Measurements from ENCODE around the gene TCF4.

Gene TCF4

DNA sequence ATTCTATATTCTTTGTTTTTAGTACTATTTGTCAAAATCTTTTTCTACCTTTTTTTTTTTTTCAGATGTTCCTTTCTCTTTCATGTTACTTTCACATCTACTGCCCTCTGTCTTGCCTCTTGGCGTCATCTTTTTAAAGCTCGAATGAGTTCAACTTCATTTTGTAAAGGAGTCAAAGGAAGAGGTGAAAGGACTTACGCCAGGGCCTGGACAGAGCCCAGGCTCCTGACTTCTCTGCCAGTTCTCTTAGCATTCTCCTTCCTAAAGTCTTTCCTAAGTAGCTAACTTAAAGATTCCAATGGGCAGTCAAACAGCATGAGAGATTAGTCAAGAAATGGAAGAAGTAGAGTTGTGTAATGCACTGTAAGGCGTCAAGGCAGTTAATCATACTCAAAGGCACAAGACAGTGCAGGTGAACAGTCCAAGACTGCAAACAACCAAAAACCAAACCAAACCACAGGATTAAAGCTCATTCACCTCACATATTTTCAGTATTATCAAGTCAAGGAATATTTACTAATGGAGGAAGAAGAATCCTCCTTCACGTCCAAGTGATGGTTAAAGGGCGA, 301.7 kb downstream of the TCF4 start:
- no peaks in the 10 kb centered on the region for H3K4me1 ChIP-seq (ENCODE audit: control insufficient read depth, insufficient read depth, low read length, poor library complexity, severe bottlenecking)
- DNase-seq: no peak
- no peaks in the 10 kb centered on the region for H3K9me3 ChIP-seq (ENCODE audit: control insufficient read depth, low read length)
- H3K36me3 ChIP-seq (ENCODE audit: control insufficient read depth, insufficient read depth, low read length): no peaks in the 10 kb centered on the region
- no peaks in the 10 kb centered on the region for H3K27me3 ChIP-seq (replicated peaks; ENCODE audit: control insufficient read depth, insufficient read depth, low read length, poor library complexity, severe bottlenecking)
- no peak overlapping the region for H3K4me3 ChIP-seq (ENCODE audit: insufficient read depth, low read depth, low read length, poor library complexity, severe bottlenecking)
- no peak overlapping the region for H3K27ac ChIP-seq (ENCODE audit: insufficient read depth, low read length, poor library complexity, severe bottlenecking)

DNA sequence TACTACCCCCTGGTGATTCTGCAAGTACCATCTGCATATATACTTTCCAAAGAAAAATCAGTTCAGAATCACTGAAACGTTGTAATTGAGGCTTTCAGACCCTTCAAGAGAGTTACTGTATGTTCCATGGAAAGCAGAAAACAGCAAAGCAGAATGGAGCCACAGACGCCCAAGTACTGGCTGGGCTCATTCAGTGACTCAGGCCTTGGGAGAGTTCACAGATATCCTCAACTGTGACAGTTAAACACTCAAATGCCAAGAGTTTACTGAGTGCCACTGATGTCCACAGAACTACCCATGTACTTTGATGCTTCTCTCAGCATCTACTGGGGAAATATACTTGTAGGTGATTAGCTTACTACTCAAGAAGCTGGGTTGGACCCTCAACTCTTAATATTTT, 303.4 kb downstream of the TCF4 start:
- H3K36me3 ChIP-seq (ENCODE audit: control insufficient read depth, insufficient read depth, low read length): no peaks in the 10 kb centered on the region
- H3K9me3 ChIP-seq (ENCODE audit: control insufficient read depth, low read length): no peaks in the 10 kb centered on the region
- H3K4me3 ChIP-seq (ENCODE audit: insufficient read depth, low read depth, low read length, poor library complexity, severe bottlenecking): no peak overlapping the region
- no peak overlapping the region for H3K27ac ChIP-seq (ENCODE audit: insufficient read depth, low read length, poor library complexity, severe bottlenecking)
- DNase-seq: no peak
- H3K27me3 ChIP-seq (replicated peaks; ENCODE audit: control insufficient read depth, insufficient read depth, low read length, poor library complexity, severe bottlenecking): no peaks in the 10 kb centered on the region
- no peaks in the 10 kb centered on the region for H3K4me1 ChIP-seq (ENCODE audit: control insufficient read depth, insufficient read depth, low read length, poor library complexity, severe bottlenecking)

DNA sequence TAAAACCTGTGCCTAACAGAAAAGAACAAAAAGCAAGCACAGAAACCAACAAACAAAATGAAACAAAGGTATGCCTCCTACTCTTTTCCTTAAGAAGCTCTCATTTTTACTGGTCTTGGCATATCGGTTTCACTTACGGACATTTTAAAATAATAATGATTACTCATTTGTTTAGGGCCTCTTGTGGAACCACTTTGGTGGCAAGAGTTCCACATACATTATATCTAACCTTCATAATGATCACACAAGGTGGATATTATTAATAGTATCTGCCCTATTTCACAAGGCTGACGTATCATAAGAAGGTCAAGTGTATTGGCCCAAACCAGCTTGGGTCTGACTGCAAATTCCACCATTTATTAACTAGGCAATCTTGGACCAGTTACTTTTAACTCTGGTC, 304.7 kb downstream of the TCF4 start:
- H3K27me3 ChIP-seq (replicated peaks; ENCODE audit: control insufficient read depth, insufficient read depth, low read length, poor library complexity, severe bottlenecking): no peaks in the 10 kb centered on the region
- no peak for DNase-seq
- no peak overlapping the region for H3K27ac ChIP-seq (ENCODE audit: insufficient read depth, low read length, poor library complexity, severe bottlenecking)

DNA sequence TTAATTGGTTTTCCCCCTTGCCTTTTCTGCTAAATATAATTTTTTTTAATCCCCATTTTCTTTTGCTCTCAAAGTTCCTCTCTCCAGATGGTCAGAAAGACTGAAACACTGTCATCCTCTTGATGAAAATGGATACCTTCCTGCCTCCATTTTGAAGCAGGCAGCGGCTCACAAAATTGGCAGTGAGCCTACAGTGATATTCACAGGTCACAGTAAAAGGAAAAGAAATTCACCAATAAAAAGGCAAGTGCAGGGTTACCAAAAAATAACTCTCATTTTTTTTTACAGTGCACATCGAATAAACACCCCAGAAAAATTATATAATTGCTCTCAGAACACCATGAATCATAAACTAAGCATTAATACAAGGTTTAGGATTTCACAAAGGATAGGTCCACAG, 307.5 kb downstream of the TCF4 start:
- Histone ChIP-seq H3K9me3 (ENCODE audit: control insufficient read depth, low read length) (no peaks in the 10 kb centered on the region), H3K27ac (ENCODE audit: insufficient read depth, low read length, poor library complexity, severe bottlenecking) (no peak overlapping the region), H3K4me1 (ENCODE audit: control insufficient read depth, insufficient read depth, low read length, poor library complexity, severe bottlenecking) (no peaks in the 10 kb centered on the region), H3K27me3 (replicated peaks; ENCODE audit: control insufficient read depth, insufficient read depth, low read length, poor library complexity, severe bottlenecking) (no peaks in the 10 kb centered on the region), H3K36me3 (ENCODE audit: control insufficient read depth, insufficient read depth, low read length) (no peaks in the 10 kb centered on the region), H3K4me3 (ENCODE audit: insufficient read depth, low read depth, low read length, poor library complexity, severe bottlenecking) (no peak overlapping the region)
- DNase-seq: no peak

More for the DNA sequence above, 304.7 kb downstream of the TCF4 start:
- H3K4me1 ChIP-seq (ENCODE audit: control insufficient read depth, insufficient read depth, low read length, poor library complexity, severe bottlenecking): no peaks in the 10 kb centered on the region
- no peaks in the 10 kb centered on the region for H3K36me3 ChIP-seq (ENCODE audit: control insufficient read depth, insufficient read depth, low read length)
- H3K9me3 ChIP-seq (ENCODE audit: control insufficient read depth, low read length): no peaks in the 10 kb centered on the region
- no peak overlapping the region for H3K4me3 ChIP-seq (ENCODE audit: insufficient read depth, low read depth, low read length, poor library complexity, severe bottlenecking)

GRCh38 chr18:55275039-55275901, 312.7 kb downstream of the TCF4 start:
- no peaks in the 10 kb centered on the region for H3K9me3 ChIP-seq (ENCODE audit: control insufficient read depth, low read length)
- H3K27me3 ChIP-seq (replicated peaks; ENCODE audit: control insufficient read depth, insufficient read depth, low read length, poor library complexity, severe bottlenecking): no peaks in the 10 kb centered on the region
- no peaks in the 10 kb centered on the region for H3K4me1 ChIP-seq (ENCODE audit: control insufficient read depth, insufficient read depth, low read length, poor library complexity, severe bottlenecking)
- H3K4me3 ChIP-seq (ENCODE audit: insufficient read depth, low read depth, low read length, poor library complexity, severe bottlenecking): no peak overlapping the region
- no peak for DNase-seq
- no peak overlapping the region for H3K27ac ChIP-seq (ENCODE audit: insufficient read depth, low read length, poor library complexity, severe bottlenecking)
- no peaks in the 10 kb centered on the region for H3K36me3 ChIP-seq (ENCODE audit: control insufficient read depth, insufficient read depth, low read length)

DNA sequence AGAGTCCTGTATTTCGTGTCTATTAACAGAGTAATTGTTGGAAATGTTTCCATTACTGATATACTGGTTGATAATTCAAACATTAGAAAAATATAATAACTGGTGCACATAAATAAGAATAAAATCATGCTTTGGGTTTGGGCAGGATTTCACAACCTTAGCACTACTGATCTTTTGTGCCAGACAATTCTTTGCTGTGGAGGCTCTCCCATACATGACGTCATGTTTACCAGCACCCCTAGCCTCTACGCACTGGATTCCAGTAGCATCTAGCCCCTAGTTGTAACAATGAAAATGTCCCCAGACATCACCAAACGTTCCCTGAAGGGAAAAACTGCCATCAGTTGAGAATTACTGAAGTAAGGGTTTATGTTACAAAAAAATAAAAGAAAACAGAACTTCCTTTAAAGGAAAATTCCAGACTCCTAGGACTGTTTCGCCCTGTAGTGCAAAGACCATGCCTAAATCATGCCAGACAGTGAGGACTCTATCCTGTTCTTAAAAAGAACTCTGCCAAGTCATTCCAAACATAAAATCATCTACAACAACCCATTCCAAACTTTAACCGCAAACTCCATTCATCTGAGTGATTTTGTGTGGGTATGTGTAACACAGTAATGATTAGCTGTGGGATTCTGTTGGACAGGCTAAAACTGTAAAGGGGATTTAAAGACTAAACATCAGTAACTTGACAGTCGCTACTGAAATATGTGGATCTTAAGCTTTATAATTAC, 315.3 kb downstream of the TCF4 start:
- H3K9me3 ChIP-seq (ENCODE audit: control insufficient read depth, low read length): no peaks in the 10 kb centered on the region
- H3K27ac ChIP-seq (ENCODE audit: insufficient read depth, low read length, poor library complexity, severe bottlenecking): no peak overlapping the region
- H3K36me3 ChIP-seq (ENCODE audit: control insufficient read depth, insufficient read depth, low read length): no peaks in the 10 kb centered on the region
- DNase-seq: no peak
- no peaks in the 10 kb centered on the region for H3K4me1 ChIP-seq (ENCODE audit: control insufficient read depth, insufficient read depth, low read length, poor library complexity, severe bottlenecking)
- H3K27me3 ChIP-seq (replicated peaks; ENCODE audit: control insufficient read depth, insufficient read depth, low read length, poor library complexity, severe bottlenecking): no peaks in the 10 kb centered on the region
- no peak overlapping the region for H3K4me3 ChIP-seq (ENCODE audit: insufficient read depth, low read depth, low read length, poor library complexity, severe bottlenecking)

GRCh38 chr18:55269622-55270021, 318.4 kb downstream of the TCF4 start:
- H3K27ac ChIP-seq (ENCODE audit: insufficient read depth, low read length, poor library complexity, severe bottlenecking): no peak overlapping the region
- H3K4me3 ChIP-seq (ENCODE audit: insufficient read depth, low read depth, low read length, poor library complexity, severe bottlenecking): no peak overlapping the region
- no peaks in the 10 kb centered on the region for H3K4me1 ChIP-seq (ENCODE audit: control insufficient read depth, insufficient read depth, low read length, poor library complexity, severe bottlenecking)
- no peaks in the 10 kb centered on the region for H3K36me3 ChIP-seq (ENCODE audit: control insufficient read depth, insufficient read depth, low read length)
- DNase-seq: no peak
- no peaks in the 10 kb centered on the region for H3K9me3 ChIP-seq (ENCODE audit: control insufficient read depth, low read length)
- no peaks in the 10 kb centered on the region for H3K27me3 ChIP-seq (replicated peaks; ENCODE audit: control insufficient read depth, insufficient read depth, low read length, poor library complexity, severe bottlenecking)

DNA sequence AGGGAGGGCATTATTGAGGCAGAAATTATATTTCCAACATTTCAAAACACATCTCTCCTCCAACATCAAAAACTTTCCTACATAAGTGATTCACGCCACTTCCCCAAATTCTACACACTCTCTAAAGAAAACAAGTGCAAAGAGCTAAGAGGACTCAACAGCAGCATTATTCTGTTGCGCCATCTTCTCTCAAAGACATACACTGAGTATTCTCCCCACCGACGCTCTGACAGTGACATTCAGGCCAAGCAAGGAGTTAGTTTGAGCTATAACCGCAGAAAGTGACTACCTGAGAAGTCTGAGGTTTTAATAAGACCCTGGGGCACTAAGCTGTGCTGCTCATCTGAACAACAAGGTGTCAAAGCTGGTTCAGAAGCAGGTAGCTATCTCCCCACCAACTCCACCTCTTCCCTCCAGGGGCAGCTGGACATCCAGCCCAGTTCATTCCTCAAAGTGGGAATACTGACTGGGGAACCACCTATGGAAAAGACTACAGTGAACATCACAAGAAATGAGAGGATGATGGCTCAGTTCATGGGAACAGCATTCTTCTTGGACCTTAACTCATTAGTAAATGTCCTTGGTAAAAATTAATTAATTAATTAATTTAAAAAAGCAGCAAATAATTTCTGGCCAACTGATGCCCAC, 319.2 kb downstream of the TCF4 start:
- Histone ChIP-seq H3K27me3 (replicated peaks; ENCODE audit: control insufficient read depth, insufficient read depth, low read length, poor library complexity, severe bottlenecking) (no peaks in the 10 kb centered on the region), H3K9me3 (ENCODE audit: control insufficient read depth, low read length) (no peaks in the 10 kb centered on the region), H3K27ac (ENCODE audit: insufficient read depth, low read length, poor library complexity, severe bottlenecking) (no peak overlapping the region), H3K4me3 (ENCODE audit: insufficient read depth, low read depth, low read length, poor library complexity, severe bottlenecking) (no peak overlapping the region), H3K36me3 (ENCODE audit: control insufficient read depth, insufficient read depth, low read length) (no peaks in the 10 kb centered on the region), H3K4me1 (ENCODE audit: control insufficient read depth, insufficient read depth, low read length, poor library complexity, severe bottlenecking) (no peaks in the 10 kb centered on the region)
- no peak for DNase-seq

- H3K27me3 ChIP-seq (replicated peaks; ENCODE audit: control insufficient read depth, insufficient read depth, low read length, poor library complexity, severe bottlenecking): no peaks in the 10 kb centered on the region
- no peaks in the 10 kb centered on the region for H3K36me3 ChIP-seq (ENCODE audit: control insufficient read depth, insufficient read depth, low read length)
- no peak for DNase-seq
- no peak overlapping the region for H3K4me3 ChIP-seq (ENCODE audit: insufficient read depth, low read depth, low read length, poor library complexity, severe bottlenecking)
- H3K9me3 ChIP-seq (ENCODE audit: control insufficient read depth, low read length): no peaks in the 10 kb centered on the region
- no peak overlapping the region for H3K27ac ChIP-seq (ENCODE audit: insufficient read depth, low read length, poor library complexity, severe bottlenecking)
- H3K4me1 ChIP-seq (ENCODE audit: control insufficient read depth, insufficient read depth, low read length, poor library complexity, severe bottlenecking): no peaks in the 10 kb centered on the region
These were observed 319.8 kb downstream of the TCF4 start for GRCh38 chr18:55268151-55268601.
